ENCODE data around the gene FKBP8. TPM values are rescaled to one million over a fixed set of nuclear protein-coding genes. Genes with fewer than 3 reads are reported as not detected.
"Not testable (repeated sequence)": the region's sequence is repeated elsewhere in the genome, so short reads cannot be mapped to it uniquely, and the experiment has no call there.

FKBP8 gene
- total RNA-seq, 1 experiment from 2014 or later, result 381 TPM

DNA sequence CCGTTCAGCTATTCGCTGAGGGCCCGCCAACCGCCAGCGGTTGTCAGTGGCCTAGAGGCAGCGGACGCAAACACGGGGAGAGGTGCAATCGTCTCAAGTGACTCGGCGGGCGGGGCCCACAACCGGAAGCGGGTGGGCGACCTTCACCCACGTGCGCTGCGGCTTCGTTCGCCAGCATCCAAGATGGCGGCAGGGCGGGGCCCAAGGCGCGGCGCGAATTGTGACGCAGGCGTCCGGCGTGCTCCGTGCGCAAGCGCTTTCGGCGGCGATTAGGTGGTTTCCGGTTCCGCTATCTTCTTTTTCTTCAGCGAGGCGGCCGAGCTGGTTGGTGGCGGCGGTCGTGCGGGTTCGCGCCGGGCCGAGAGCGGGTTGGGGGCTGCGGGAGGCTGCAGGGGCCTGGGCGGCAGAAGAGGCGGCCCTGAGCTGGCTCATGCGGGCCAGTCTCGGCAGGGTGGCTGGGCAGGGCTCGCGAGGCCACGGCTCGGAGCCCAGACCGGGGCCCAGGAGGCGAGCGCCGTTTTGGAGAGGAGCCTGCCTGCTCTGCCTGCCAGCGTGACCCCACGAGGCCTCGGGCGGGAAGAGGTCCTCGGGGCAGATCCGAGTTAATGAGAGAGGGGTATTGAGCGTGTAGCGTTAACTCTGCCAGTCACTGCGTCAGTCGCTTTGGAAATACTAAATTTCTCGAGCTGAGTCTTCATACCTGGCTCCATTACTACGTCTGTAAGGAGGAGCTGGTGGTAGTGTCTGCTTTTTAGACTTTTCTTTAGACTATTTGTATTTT, 28.4 kb upstream of the FKBP8 start, which contains the start of gene UBA52:
UBA52 (plus strand) TSS at position 294 of the 781 bp plus-strand sequence. CDS start 1,444 bp downstream, outside the sequence.
- Histone ChIP-seq H3K36me3 (peaks cover 72% of the 10 kb centered on the region), H3K9me3 (no peaks in the 10 kb centered on the region), H3K4me3 (peak within 1 kb of the TSS; percentile 87), H3K27me3 (no peaks in the 10 kb centered on the region)
- peak; percentile 99 for DNase-seq

- Histone ChIP-seq H3K9me3 (no peaks in the 10 kb centered on the region), H3K27me3 (no peaks in the 10 kb centered on the region), H3K4me3 (no peak overlapping the region), H3K36me3 (peaks cover 65% of the 10 kb centered on the region)
- DNase-seq, result no peak
These were observed 25.0 kb upstream of the FKBP8 start for GRCh38 chr19:18568367-18568766.

- Histone ChIP-seq H3K36me3 (peaks cover 63% of the 10 kb centered on the region), H3K4me3 (no peak overlapping the region), H3K9me3 (no peaks in the 10 kb centered on the region), H3K27me3 (no peaks in the 10 kb centered on the region)
- DNase-seq, result no peak
These were observed 23.6 kb upstream of the FKBP8 start for GRCh38 chr19:18566953-18567352.

GRCh38 chr19:18562086-18562485, 18.7 kb upstream of the FKBP8 start:
- no peak for DNase-seq
- peaks cover 63% of the 10 kb centered on the region for H3K36me3 ChIP-seq
- no peaks in the 10 kb centered on the region for H3K9me3 ChIP-seq
- H3K4me3 ChIP-seq, result no peak overlapping the region
- no peaks in the 10 kb centered on the region for H3K27me3 ChIP-seq

DNA sequence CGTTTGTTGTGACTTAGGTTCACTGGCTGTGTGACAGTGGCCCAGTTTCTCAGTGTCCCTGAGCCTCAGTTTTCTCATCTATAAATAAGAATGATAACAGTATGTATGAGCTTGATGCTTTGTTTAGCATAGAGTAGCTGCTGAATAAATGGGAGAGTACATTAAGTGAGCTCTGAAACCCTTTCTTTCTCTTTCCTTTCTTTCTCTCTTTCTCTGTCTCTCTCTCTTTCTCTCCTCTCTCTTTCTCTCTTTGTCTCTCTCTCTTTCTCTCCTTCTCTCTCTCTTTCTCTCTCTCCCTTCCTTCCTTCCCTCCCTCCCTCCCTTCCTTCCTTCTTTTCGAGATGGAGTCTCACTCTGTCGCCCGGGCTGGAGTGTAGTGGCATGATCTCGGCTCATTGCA, 16.3 kb upstream of the FKBP8 start:
- DNase-seq, result no peak
- Histone ChIP-seq H3K9me3 (no peaks in the 10 kb centered on the region), H3K36me3 (peaks cover 47% of the 10 kb centered on the region), H3K4me3 (no peak overlapping the region; the same call in 1 of the 2 replicates), H3K27me3 (no peaks in the 10 kb centered on the region)

- Histone ChIP-seq H3K36me3 (peaks cover 36% of the 10 kb centered on the region), H3K9me3 (no peaks in the 10 kb centered on the region), H3K27me3 (no peaks in the 10 kb centered on the region), H3K4me3 (peak overlapping the region; percentile 74)
- no peak for DNase-seq
These were observed 15.2 kb upstream of the FKBP8 start for GRCh38 chr19:18558604-18559003.

- no peak for DNase-seq
- Histone ChIP-seq H3K4me3 (peak overlapping the region; percentile 74), H3K9me3 (no peaks in the 10 kb centered on the region), H3K27me3 (no peaks in the 10 kb centered on the region), H3K36me3 (peaks cover 32% of the 10 kb centered on the region)
These were observed 14.8 kb upstream of the FKBP8 start for GRCh38 chr19:18558202-18558555.

DNA sequence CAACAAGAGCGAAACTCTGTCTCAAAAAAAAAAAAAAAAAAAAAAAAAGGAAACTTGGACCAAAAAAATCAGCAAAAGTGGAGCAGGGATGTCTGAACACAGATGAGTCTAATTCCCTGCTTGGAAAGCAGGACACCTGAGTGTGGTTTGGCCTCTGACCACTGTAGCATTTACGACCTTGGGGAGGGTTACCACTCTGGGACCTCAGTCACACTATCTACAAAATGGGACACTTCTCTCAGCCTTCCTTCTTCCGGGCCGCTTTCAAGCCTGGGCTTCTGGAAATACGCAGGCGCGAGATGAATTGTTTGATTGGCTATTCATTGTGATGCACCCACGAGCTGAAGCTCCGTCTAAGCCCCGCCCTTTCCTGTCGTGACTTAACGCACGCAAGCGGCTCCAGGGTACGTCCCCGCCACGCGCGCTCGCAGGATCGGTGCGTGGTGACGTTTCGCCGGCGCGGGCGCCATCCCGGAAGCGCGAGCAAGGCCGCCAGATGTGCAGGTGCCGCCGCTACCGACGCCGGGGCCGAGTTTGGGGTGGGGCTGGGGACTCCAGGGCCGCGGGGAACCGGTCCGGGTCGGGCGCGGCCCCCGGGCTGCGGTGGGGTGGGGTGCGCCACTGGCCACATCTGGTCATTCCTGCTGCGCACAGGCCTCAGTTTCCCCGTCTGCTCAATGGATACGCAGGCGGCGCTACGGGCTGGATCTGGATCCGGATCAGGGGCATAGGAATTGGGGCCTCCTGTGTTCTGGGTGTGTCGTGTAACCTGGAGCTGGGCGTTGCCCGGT, 14.2 kb upstream of the FKBP8 start, which contains the start of gene KXD1:
KXD1 (plus strand) TSS at position 460 of the 791 bp plus-strand sequence. CDS start 4,187 bp downstream, outside the sequence.
- no peaks in the 10 kb centered on the region for H3K9me3 ChIP-seq
- no peaks in the 10 kb centered on the region for H3K27me3 ChIP-seq
- peak; percentile 99 for DNase-seq
- peak within 1 kb of the TSS; percentile 74 for H3K4me3 ChIP-seq
- H3K36me3 ChIP-seq, result peaks cover 26% of the 10 kb centered on the region

- H3K4me3 ChIP-seq, result no peak overlapping the region
- no peak for DNase-seq
- no peaks in the 10 kb centered on the region for H3K9me3 ChIP-seq
- H3K36me3 ChIP-seq, result no peaks in the 10 kb centered on the region
- no peaks in the 10 kb centered on the region for H3K27me3 ChIP-seq
These were observed 8.3 kb upstream of the FKBP8 start for GRCh38 chr19:18551631-18552030.

DNA sequence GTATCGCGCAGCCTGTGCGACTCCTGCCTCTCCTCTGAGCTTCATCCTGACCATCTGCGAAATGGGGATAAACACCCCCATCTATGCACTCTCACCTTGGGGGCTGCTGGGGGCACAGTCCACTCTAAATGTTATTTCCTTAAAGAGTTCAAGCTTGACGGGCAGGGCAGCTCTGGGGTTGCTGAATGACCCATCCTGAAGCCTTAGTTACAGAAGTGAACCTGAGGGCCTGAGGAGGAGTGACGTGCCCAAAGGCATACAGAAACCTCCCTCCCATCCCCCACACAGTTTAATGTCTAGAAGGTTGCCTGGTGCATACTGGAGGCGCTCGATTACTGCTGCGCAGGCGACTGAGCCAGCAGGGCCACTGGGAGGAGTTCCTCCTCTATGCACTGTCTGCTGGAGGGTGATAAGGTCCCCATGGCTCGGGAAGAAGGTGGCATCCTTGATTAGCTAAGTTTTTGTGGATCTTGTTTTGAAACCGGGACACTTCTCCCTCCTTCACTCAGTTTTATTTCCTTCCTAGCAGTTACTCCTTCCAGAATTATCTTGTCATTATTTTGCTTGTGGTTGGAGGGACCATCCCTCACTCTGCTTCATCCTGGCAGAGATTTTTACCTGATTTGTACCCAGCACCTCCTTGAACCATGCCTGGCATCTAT, 572 bp upstream of the FKBP8 start:
- H3K27me3 ChIP-seq, result no peaks in the 10 kb centered on the region
- DNase-seq, result peak; percentile 58
- H3K36me3 ChIP-seq, result peaks cover 25% of the 10 kb centered on the region
- H3K4me3 ChIP-seq, result peak overlapping the region; percentile 43
- no peaks in the 10 kb centered on the region for H3K9me3 ChIP-seq

DNA sequence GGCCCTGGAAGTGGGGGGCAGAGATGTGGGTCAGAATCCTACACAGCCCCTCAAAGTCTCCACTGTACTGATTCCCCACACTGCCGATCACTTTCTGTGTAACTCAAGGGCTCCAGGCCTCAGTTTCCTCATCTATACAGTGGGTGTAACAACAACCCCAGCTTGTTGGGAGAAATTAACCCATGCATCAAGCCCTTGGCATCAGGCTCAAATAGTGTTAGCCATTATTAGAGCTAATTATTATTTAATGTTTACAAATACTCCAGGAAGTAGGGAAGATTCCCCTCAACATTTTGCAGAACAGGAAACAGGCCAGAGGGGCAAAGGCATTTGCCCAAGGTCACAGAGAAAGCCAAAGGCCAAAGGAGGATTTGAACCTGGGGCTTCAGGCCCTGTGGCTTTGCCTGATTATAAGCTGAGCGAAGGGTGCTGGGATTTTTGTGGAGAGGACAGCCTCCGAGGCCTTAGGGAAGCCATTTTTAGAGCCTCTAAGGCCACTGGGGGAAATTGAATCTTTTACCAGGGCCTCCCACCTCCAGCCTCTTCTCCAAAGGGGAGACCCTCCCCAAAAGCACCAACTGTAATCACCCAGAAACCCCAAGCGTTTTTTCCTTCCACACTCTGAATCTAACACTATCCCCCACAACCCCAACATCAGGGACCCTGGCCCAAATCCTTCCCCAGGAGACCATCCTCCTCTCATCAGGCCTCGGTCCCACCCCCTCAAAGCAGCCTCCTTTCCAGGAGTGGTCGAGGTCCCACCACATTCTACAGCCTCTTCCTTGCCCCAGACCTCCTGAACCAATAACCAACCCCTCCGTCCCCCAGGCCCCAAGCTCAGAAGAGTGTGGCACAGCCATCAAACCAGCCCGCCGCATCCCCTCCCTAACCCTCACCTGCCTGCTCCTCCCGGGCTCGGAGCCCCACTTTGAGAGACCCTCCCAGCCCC, 1.1 kb downstream of the FKBP8 start:
- Histone ChIP-seq H3K36me3 (peaks cover 36% of the 10 kb centered on the region), H3K4me3 (peak overlapping the region; percentile 62), H3K9me3 (no peaks in the 10 kb centered on the region), H3K27me3 (no peaks in the 10 kb centered on the region)
- no peak for DNase-seq

- DNase-seq, result no peak
- H3K4me3 ChIP-seq, result peak overlapping the region; percentile 62; the same call in 1 of the 2 replicates
- peaks cover 41% of the 10 kb centered on the region for H3K36me3 ChIP-seq
- H3K9me3 ChIP-seq, result no peaks in the 10 kb centered on the region
- no peaks in the 10 kb centered on the region for H3K27me3 ChIP-seq
These were observed 1.9 kb downstream of the FKBP8 start for GRCh38 chr19:18541258-18541991.

DNA sequence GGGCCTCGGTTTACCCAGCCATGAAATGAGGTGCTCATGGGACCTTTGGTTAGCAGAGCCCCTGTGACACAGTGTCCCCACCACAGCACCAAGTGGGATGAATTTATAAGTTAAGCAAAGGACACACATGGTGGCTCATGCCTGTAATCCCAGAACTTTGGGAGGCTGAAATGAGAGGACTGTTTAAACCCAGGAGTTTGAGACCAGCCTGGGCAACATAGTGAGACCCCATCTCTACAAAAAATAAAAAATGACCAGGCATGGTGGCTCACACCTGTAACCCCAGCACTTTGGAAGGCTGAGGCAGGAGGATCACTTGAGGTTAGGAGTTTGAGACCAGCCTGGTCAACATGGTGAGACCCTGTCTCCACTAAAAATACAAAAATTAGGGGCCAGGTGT, 3.2 kb downstream of the FKBP8 start:
- not testable (repeated sequence) for H3K9me3 ChIP-seq, DNase-seq, H3K27me3 ChIP-seq, H3K4me3 ChIP-seq
- H3K36me3 ChIP-seq, result peaks cover 50% of the 10 kb centered on the region

- H3K36me3 ChIP-seq, result peaks cover 52% of the 10 kb centered on the region
These were observed 4.0 kb downstream of the FKBP8 start for GRCh38 chr19:18539372-18539771.

GRCh38 chr19:18538115-18538514, 5.3 kb downstream of the FKBP8 start:
- Histone ChIP-seq H3K4me3 (no peak overlapping the region), H3K9me3 (no peaks in the 10 kb centered on the region), H3K27me3 (no peaks in the 10 kb centered on the region), H3K36me3 (peaks cover 52% of the 10 kb centered on the region)
- no peak for DNase-seq

More at GRCh38 chr19:18539372-18539771, 4.0 kb downstream of the FKBP8 start:
- Histone ChIP-seq H3K9me3 (no peaks in the 10 kb centered on the region), H3K4me3 (no peak overlapping the region), H3K27me3 (no peaks in the 10 kb centered on the region)
- DNase-seq, result no peak

Data from MG63 (cell line).